Suprapubic skin (tissue), 4 donors: ENCODE measurements around the gene HLCS.

Experiments
- CTCF ChIP-seq, 2 donors: fragments of 200-600 bp in 1 of 2; fragments of 450-650 bp in 1 of 2; sonication (generic) in 1 of 2; IDR thresholded peaks; one replicate each; pipeline ENCODE4 v1.5.1; 2016 to 2019; ENCODE audit warnings: antibody characterized with exemption in 2 of 2, mild to moderate bottlenecking in 1 of 2, moderate library complexity in 1 of 2
- EP300 ChIP-seq: sonication (generic); formaldehyde crosslinking; IDR thresholded peaks from one replicate; pipeline ENCODE4 v1.6.1; 2017; ENCODE audit warnings: antibody characterized with exemption
- POLR2A ChIP-seq, 2 donors: fragments of 450-650 bp; IDR thresholded peaks; one replicate each; pipeline ENCODE4 v1.6.1; 2017; ENCODE audit warnings: antibody characterized with exemption in 2 of 2, mild to moderate bottlenecking in 2 of 2, moderate library complexity in 2 of 2
- POLR2AphosphoS5 ChIP-seq, 3 donors: sonication (generic); formaldehyde crosslinking; IDR thresholded peaks; one replicate each; pipeline ENCODE4 v1.6.1; 2017; ENCODE audit warnings: antibody characterized with exemption in 3 of 3

- TF ChIP-seq POLR2A (IDR thresholded peaks at IDR 0.05): no peak
- no peak for TF ChIP-seq CTCF (IDR thresholded peaks at IDR 0.05)
- TF ChIP-seq POLR2AphosphoS5 (IDR thresholded peaks at IDR 0.05): no peak
- TF ChIP-seq EP300: no peak
Observed at GRCh38 chr21:36816561-36817130, 149.8 kb downstream of the HLCS start.
